IPS DF 4.7 (cell line): ENCODE results near the gene TTC21A.
"Not testable (repeated sequence)": the region's sequence is repeated elsewhere in the genome, so short reads cannot be mapped to it uniquely, and the experiment has no call there.

Experiments used
- DNase-seq: peaks from one replicate; pipeline ENCODE4 v3.0.0-alpha.2; 2013; ENCODE audit warnings: low spot score; ENCODE audit errors: extremely low read depth

Gene TTC21A, protein sequence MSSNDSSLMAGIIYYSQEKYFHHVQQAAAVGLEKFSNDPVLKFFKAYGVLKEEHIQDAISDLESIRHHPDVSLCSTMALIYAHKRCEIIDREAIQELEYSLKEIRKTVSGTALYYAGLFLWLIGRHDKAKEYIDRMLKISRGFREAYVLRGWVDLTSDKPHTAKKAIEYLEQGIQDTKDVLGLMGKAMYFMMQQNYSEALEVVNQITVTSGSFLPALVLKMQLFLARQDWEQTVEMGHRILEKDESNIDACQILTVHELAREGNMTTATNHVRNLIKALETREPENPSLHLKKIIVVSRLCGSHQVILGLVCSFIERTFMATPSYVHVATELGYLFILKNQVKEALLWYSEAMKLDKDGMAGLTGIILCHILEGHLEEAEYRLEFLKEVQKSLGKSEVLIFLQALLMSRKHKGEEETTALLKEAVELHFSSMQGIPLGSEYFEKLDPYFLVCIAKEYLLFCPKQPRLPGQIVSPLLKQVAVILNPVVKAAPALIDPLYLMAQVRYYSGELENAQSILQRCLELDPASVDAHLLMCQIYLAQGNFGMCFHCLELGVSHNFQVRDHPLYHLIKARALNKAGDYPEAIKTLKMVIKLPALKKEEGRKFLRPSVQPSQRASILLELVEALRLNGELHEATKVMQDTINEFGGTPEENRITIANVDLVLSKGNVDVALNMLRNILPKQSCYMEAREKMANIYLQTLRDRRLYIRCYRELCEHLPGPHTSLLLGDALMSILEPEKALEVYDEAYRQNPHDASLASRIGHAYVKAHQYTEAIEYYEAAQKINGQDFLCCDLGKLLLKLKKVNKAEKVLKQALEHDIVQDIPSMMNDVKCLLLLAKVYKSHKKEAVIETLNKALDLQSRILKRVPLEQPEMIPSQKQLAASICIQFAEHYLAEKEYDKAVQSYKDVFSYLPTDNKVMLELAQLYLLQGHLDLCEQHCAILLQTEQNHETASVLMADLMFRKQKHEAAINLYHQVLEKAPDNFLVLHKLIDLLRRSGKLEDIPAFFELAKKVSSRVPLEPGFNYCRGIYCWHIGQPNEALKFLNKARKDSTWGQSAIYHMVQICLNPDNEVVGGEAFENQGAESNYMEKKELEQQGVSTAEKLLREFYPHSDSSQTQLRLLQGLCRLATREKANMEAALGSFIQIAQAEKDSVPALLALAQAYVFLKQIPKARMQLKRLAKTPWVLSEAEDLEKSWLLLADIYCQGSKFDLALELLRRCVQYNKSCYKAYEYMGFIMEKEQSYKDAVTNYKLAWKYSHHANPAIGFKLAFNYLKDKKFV (N-terminal part only)

DNA sequence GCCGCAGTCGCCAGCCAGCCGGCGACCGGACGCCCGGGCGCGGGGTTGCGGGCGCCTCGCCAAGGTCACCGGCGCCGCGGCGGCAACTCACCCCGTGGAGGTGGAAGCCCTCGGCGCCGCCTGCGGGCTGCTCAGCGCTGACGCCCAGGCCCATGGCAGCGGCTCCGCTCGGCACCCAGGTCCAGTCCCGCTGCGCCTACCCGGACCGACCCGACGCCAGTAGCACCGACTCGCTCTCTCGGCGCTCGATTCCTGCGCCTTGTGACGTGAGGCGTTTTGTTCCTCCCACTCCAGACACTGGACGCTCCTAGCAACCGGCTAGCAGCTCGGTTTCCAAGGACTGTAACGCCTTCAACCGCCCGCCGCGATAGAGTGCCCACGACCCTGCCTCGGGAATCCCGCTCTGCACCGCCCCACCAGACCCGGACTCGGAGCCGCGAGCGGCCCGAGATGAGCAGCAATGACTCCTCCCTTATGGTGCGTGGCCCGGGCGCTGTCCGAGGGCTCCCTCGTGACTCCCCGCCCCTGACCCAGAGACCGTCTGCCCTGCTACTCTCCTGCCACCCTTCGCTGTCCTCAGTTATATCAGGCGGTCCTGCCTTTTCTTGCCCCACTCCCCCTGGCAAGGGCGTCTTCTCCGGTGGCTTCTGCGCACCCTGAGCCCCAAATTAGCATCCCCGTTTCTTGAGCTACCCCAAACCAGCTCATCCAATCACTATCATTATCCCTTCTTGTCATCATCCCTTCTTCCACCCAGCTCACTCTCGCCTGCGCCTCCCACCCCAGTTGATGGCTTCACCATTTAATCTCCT lies at the start of gene TTC21A, which contains the start of gene GORASP1:
TTC21A (plus strand) TSS at position 293 of the 812 bp plus-strand sequence; CDS start at position 451, 158 bp downstream.
GORASP1 (minus strand) TSS at position 240 of the 812 bp plus-strand sequence; CDS start at position 154, 86 bp downstream.
- no peak for DNase-seq

DNA sequence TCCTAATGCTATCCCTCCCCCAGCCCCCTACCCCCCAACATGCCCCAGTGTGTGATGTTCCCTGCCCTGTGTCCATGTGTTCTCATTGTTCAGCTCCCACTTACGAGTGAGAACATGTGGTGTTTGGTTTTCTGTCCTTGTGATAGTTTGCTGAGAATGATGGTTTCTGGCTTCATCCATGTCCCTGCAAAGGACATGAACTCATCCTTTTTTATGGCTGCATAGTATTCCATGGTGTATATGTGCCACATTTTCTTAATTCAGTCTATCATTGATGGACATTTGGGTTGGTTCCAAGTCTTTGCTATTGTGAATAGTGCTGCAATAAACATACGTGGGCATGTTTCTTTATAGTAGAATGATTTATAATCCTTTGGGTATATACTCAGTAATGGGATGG lies 46.3 kb upstream of the TTC21A start:
- DNase-seq: not testable (repeated sequence)

DNA sequence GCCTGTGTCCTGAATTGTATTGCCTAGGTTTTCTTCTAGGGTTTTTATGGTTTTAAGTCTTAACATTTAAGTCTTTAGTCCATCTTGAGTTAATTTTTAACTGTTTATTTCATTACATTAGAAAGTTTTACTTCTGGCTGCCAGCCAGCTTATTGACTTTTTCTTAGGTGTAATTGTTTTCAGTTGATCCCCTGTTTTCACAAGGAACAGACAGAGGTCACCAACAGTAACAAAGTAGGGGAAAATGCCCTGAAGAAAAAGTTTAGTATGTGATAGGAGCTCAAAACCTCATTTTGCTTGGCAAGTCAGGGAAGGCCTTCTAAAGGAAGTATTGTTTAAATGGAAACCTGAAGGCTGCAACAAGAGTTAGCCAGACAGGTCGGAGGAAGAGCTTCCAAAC lies 45.3 kb upstream of the TTC21A start:
- DNase-seq: no peak

DNA sequence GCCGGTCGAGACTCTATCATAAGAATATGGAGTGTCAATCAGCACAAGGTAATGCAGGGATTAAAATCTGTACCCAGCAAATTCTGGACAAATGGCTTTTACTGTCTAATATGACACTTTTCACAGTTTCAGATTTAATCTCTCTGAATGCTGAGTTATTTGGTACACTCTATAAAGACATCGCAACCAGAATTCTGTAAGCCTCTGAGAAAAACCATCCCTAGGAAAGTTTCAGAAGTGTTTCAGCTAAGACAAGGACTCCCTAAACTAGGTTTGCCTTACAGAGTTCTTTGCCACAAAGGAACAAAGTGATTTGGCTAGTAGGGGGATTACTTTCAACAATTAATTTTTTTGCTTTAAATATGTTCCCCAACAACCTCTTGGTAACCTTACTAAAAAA lies 44.3 kb upstream of the TTC21A start:
- DNase-seq: no peak

DNA sequence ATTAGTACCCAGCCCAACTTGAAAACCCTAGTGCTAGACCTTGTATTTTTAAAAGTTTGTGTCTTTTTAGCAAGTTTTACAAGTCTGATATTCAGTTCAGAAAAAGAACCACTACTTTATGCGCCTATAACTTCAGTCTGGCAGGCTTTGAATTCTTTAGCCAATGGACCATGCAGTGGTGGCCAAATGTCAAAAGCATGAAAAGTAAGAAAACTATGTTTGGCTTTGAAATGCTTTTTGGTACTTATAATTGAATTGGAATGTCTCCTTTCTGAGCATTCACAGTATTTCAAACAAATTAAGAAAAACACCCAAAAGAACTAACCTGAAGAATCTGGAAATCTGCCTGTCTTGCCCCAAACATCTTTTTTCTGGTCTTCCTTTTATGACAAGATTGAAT lies 42.8 kb upstream of the TTC21A start:
- DNase-seq: no peak

DNA sequence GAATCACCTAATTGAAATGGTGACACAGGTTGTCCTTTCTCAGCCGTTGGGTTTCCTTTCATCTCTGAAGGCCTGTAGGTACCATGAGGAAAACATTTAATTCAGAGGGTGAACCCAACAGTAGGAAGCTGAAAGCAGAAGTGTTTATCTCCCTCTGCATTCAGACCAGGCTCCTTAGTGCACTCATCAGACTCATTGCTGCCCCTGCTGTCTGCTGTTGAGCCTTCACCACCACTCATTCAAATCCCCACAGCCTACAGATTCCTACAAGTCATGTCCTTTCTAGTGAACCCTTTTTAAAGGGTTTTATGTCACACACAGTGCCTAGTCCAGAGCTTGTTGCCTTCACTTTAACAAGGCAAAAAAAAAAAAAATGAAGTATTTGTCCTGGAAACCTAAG lies 42.3 kb upstream of the TTC21A start:
- DNase-seq: no peak

DNA sequence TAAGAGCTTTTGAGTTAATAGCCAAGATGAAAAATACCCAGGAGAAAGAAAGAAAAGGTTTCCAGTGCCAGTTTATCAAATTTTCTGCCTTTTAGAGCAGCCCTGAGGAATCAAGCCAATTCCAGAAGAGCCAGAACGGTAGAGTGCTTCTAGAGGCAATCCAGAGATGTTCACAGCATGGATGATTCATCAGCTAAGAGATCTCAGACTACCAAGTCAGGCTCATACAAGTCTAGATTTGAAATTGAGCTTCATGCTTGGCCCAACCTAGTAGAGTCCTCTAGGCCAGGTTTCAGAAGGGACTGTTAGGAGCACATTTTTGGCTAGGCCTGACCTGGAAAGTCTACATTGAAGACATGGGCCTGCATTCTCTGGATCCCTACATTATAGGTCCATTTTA lies 40.2 kb upstream of the TTC21A start:
- no peak for DNase-seq

DNA sequence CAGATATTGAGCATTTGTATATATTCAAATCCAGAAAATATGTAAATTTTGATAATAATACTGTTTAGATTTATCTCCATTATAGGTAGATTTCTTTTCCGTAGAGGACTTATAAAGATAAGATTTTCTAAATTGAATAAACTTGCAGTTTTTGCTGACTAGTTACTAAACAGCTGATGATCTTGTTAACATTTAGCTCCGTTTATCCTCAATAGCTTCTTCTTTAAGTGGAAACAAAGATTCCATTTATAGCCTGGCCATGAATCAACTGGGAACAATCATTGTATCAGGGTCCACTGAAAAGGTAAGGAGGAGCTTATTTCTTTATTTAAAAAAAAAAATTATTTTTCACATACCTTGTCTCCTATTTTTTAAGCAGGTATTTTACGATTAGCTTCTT lies 38.9 kb upstream of the TTC21A start:
- no peak for DNase-seq

DNA sequence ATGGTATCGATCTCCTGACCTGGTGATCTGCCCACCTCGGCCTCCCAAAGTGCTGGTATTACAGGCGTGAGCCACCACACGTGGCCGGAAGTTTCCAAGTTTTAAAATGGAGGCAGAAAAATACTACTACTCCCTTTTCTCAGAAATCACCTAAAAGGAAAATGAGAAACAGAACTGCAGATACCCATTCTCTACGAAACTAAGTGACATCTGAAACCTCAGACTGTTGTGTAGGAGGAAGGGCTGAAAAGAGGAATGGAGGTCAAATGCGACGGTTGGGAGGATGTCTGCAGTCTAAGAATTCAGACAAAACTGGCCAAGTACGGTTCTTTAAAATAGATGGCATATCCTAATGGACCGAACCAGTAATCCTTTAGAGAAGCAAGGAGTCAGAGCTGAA lies 31.6 kb upstream of the TTC21A start:
- DNase-seq: no peak

DNA sequence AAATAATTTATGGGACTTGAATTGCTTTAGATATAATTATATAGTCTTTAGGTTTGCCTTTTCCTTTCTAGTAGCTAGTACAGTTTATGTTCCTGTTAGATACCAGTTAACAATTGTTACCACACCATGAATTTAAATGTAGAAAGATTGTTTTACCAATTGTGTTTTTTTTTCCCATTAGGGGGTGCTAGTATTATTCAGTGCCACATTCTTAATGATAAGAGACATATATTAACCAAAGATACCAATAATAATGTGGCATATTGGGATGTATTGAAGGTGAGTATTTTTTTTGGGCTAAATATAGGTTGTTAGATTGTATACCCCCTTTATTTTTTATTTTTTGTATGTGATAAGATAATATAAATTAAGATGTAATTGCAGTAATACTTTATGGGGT lies 27.9 kb upstream of the TTC21A start:
- no peak for DNase-seq

DNA sequence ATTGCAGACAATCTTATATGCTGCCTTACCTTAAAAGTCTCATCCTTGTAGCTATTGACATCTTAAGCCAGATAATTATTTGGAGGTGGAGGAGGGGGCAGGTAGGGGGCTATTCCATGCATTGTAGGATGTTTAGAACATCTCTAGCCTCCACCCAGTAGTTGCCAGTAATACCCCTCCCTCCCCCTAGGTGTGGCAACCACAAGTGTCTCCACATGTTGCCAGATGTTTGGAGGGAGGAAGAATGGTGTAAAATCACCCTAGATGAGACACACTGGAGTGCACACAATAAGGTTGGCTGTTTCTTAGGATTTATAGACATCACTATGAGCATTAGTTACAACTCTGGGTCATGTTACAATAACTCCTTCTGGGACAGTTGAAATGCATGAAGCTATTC lies 27.5 kb upstream of the TTC21A start:
- DNase-seq: no peak

DNA sequence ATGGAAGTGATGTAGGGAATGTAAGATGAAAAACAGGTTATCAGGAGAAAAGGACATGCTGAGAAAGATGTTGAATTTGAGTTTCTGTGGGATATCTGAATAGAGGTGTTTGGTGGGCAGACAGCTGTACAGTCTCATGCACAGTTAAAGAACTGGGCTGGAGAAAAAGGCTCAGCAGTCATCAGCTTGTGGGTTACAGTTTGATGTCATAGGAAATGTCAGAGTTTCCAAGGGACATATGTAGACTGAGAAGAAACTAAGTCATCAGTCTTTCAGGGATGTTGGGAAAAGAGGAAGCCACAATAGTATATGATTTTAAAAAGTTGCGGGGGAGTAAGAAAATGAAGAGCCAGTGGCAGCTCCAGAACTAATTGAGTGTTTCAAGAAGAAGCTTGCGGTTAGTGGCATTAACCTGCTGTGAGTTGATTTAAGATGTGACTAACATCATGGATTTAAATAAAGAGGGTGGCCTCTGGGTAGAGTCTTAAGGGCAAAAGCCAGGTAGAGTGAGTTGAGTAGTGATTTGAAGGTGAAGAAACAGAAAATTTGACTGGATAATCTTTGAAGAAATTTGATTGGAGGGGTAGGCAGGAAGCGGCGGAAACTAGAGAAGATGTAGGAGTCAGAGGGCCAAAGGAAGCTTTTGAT lies 24.7 kb upstream of the TTC21A start:
- DNase-seq: no peak

DNA sequence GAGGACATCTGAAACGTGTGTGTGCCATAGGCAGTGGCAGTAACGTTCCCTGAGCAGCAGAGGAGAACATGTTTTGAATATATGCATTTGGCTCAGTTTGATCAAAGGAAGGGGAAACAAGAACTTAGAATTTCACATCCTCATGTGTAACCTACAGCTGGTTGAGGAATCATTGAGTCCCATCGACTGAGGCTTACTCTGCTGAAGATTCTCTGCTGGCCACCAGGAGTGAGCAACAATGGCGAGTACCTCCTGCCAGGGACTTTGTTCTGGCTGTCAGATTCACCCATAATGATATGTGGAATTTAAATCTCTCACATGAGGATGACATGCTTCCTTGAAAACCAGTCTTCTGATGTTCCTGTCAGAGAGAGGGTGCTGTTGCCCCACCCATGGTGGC lies 21.3 kb upstream of the TTC21A start:
- DNase-seq: no peak

DNA sequence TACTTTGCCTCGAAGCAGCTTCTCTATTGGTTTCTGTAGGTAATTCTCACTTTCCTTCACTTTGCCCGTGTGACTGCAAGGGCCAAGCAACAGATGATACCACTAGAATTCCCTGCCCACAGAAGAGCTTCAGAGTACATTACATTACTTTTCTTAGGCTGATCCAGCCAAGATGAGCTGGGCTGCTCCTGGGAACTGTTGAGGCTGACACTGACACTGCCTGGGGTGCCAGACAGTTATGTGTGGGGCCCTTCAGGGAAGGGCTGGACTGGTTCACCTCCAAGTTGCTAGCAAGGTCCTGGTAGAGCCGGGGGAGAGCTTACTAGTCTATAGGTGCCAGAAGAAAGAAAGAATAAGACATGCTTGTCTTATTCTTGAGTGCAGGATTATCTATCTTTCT lies 19.0 kb upstream of the TTC21A start:
- no peak for DNase-seq

DNA sequence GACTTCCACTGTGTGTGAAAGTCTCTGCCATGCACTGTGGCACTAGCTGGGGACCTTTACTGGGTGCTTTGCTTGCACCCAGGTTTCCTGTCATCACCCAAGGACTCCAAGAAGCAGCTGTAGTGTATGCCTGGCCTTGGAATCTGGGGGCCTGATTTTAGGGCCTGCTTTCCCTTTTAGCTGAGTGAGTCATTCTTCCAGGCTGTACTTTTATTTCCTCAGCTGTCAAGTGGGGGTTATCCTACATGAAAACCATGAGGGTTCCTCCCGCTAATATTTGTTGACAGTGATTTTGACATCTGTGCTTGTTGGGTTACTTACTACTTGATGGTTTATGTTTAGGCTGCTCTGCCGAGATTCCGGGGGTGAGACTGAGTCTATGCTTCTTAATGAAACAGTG lies 18.6 kb upstream of the TTC21A start:
- DNase-seq: no peak

DNA sequence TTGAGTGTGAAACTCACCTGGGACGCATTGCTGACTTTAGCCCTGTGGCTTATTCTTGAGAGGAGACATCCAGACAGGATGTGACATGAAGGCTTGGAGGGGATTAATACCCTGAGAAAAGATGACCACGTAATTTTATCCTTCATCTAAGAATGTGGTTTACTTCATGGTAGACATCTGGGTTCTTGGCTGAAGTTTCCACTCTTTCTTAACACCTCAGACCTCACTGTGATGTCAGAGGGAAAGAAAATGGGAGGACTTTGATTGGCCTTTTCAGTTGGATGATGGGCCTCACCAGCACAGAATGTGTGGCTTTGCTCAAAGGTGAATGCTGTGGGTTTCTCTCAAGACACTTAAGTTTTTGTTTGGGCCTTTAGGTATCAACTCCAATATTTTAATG lies 16.6 kb upstream of the TTC21A start:
- no peak for DNase-seq

DNA sequence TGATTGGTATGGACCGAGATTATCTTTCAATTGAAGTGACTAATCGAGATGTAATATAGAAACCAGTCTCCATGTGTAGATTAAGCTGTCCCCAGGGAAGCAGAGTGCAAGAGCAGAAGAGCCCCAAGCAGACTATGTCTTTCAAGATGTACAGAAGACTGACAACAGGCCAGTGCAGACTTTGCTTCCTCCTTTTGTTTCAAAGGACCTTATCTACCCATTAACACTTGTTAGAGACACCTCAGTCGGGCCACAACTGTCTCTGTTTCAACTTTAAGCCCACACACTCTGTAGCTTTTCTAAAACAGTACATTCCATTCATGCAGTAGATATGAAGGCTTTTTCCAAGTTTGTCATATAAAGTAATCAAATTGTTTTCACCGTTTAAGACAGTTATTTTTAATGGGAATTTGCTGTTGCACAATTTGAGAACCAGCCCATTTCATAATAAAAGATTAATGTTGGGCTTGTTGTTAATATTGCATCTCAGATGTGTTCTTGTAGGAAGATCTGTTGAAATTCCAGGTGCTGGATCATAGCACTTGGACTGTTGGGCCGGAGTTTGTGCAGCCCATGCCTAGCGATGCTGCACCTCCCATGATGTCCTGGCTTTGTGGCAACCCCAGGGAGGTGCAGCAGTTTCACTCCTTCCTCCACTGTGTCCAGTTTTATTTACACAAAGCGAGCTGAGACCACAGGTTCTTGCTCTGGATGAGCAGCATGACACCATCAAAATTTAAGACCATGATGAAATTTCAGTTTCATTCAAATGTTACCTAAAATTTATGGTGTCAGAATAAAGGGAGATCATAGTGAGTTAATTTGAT lies 12.4 kb upstream of the TTC21A start:
- DNase-seq: no peak

DNA sequence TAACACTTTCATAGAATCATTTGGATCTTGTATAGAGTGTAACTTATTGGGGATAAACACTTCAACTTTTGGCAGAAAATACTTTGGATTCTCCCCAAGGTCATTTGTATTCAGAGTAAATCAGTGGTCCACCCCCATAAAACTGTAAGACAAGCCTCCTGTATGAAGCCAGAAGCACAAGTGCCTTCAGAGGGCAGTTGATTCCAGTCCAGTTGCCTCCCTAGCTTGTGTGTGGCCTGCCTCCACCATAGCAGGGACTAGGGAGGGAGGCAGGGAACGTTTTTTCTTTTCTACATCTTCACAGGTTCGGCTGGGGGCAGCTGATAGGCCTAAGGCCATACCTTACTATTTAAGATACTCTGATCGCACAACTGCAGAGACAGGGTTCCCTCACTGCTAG lies 11.7 kb upstream of the TTC21A start:
- DNase-seq: no peak

DNA sequence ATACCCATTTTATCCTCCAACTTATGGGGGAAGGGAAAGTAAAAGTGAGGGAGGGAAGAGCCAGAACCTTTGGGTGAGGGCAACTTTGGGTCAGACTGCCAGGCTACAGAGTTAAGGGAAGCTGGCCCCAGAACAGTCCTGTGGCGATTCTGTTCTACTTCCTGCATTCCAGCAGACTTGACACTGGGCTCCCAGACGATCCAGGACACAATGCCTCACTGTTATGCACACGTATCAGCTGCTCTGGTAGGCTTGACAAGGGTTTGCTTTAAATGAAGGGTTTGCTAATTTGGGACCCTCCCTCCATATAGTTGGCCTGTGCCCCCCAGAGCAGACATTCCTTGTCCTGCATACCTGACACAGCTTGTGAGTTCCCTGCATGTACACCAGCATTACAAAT lies 10.7 kb upstream of the TTC21A start:
- no peak for DNase-seq
